HL-60 (cell line): Measurements from ENCODE around the gene CCT5.

ENCODE experiments used
- CTCF ChIP-seq: IDR thresholded peaks from one replicate; pipeline ENCODE4 v1.5.1; 2011; ENCODE audit warnings: low read length, control low read depth, inconsistent platforms; ENCODE audit not compliant: insufficient read depth
- POLR2AphosphoS5 ChIP-seq: IDR thresholded peaks from 2 replicates; pipeline ENCODE4 v1.6.1; 2012; ENCODE audit warnings: low read depth
- REST ChIP-seq: IDR thresholded peaks from 2 replicates; pipeline ENCODE4 v1.6.1; 2012; ENCODE audit warnings: low read depth; ENCODE audit not compliant: insufficient replicate concordance
- SPI1 ChIP-seq: IDR thresholded peaks from 2 replicates; pipeline ENCODE4 v1.6.1; 2012; ENCODE audit warnings: low read depth, mild to moderate bottlenecking, borderline replicate concordance

GRCh38 chr5:10306114-10306513 lies 56.0 kb downstream of the CCT5 start:
- TF ChIP-seq CTCF (no peak), REST (no peak), POLR2AphosphoS5 (no peak), SPI1 (no peak)
